ENCODE measurements around the gene RAVER1. TPM values are rescaled to one million over a fixed set of nuclear protein-coding genes. Genes with fewer than 3 reads are reported as not detected.

The RAVER1 gene
- total RNA-seq, 4 donors from 2014 or later, result 7.4 to 42.4 (median 16.4) TPM

DNA sequence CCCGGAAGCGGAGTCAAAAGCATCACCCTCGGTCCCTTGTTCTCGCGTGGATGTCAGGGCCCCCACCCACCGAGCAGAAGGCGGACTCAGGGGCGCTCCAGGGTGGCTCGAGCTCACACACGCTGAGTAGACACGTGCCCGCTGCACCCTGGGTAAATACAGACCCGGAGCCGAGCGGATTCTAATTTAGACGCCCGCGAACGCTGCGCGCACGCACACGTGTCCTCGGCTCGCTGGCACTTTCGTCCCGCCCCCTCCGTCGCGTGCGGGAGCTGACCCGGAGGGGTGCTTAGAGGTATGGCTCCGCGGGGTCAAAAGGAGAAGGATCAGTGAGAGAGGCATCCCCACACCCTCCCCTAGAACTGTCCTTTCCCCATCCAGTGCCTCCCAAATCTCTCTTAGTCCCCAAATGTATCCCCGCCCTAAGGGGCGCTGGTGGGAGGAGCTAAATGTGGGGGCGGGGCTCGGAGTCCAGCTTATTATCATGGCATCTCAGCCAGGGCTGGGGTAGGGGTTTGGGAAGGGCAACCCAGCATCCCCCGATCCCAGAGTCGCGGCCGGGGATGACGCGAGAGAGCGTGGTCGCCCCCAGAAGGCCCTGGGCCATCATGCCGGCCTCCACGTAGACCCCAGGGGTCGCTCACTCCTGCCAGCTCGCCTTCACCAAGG is 44.0 kb downstream of the RAVER1 start:
- no peaks in the 10 kb centered on the region for H3K36me3 ChIP-seq
- TF ChIP-seq, protein P1, sequence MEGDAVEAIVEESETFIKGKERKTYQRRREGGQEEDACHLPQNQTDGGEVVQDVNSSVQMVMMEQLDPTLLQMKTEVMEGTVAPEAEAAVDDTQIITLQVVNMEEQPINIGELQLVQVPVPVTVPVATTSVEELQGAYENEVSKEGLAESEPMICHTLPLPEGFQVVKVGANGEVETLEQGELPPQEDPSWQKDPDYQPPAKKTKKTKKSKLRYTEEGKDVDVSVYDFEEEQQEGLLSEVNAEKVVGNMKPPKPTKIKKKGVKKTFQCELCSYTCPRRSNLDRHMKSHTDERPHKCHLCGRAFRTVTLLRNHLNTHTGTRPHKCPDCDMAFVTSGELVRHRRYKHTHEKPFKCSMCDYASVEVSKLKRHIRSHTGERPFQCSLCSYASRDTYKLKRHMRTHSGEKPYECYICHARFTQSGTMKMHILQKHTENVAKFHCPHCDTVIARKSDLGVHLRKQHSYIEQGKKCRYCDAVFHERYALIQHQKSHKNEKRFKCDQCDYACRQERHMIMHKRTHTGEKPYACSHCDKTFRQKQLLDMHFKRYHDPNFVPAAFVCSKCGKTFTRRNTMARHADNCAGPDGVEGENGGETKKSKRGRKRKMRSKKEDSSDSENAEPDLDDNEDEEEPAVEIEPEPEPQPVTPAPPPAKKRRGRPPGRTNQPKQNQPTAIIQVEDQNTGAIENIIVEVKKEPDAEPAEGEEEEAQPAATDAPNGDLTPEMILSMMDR (IDR thresholded peaks at IDR 0.05), result no peak
- TF ChIP-seq POLR2A (IDR thresholded peaks at IDR 0.05), result no peak
- H3K4me1 ChIP-seq, result peaks cover 0 to 31% of the 10 kb centered on the region in 2 donors
- no peak for DNase-seq
- H3K27me3 ChIP-seq, result peaks cover 39 to 54% of the 10 kb centered on the region in 2 donors
- no peaks in the 10 kb centered on the region for H3K9me3 ChIP-seq
- peak overlapping the region in 1 of 2 donors; percentile 11 for H3K4me3 ChIP-seq
- no peak overlapping the region for H3K27ac ChIP-seq
- intact Hi-C loops (cut with DNase I; ENCODE audit: low total_unique reads), result no loop called here

DNA sequence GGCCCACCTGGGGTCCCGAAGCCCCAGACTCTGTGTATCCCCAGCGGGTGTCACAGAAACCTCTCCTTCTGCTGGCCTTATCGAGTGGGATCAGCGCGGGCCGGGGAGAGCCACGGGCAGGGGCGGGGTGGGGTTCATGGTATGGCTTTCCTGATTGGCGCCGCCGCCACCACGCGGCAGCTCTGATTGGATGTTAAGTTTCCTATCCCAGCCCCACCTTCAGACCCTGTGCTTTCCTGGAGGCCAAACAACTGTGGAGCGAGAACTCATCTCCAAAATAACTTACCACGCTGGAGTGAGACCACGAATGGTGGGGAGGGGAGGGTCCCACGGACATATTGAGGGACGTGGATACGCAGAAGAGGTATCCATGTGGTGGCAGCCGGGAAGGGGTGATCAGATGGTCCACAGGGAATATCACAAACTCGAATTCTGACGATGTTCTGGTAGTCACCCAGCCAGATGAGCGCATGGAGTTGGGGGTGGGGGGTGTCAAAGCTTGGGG is 44.6 kb downstream of the RAVER1 start:
- TF ChIP-seq, protein P1 (IDR thresholded peaks at IDR 0.05), result no peak
- no peak for TF ChIP-seq POLR2A (IDR thresholded peaks at IDR 0.05)
- DNase-seq, result no peak
- Histone ChIP-seq H3K36me3 (no peaks in the 10 kb centered on the region), H3K9me3 (no peaks in the 10 kb centered on the region), H3K4me3 (no peak overlapping the region), H3K27me3 (peaks cover 36 to 48% of the 10 kb centered on the region in 2 donors), H3K4me1 (peaks cover 0 to 31% of the 10 kb centered on the region in 2 donors), H3K27ac (no peak overlapping the region)
- intact Hi-C loops (cut with DNase I; ENCODE audit: low total_unique reads), result no loop called here

DNA sequence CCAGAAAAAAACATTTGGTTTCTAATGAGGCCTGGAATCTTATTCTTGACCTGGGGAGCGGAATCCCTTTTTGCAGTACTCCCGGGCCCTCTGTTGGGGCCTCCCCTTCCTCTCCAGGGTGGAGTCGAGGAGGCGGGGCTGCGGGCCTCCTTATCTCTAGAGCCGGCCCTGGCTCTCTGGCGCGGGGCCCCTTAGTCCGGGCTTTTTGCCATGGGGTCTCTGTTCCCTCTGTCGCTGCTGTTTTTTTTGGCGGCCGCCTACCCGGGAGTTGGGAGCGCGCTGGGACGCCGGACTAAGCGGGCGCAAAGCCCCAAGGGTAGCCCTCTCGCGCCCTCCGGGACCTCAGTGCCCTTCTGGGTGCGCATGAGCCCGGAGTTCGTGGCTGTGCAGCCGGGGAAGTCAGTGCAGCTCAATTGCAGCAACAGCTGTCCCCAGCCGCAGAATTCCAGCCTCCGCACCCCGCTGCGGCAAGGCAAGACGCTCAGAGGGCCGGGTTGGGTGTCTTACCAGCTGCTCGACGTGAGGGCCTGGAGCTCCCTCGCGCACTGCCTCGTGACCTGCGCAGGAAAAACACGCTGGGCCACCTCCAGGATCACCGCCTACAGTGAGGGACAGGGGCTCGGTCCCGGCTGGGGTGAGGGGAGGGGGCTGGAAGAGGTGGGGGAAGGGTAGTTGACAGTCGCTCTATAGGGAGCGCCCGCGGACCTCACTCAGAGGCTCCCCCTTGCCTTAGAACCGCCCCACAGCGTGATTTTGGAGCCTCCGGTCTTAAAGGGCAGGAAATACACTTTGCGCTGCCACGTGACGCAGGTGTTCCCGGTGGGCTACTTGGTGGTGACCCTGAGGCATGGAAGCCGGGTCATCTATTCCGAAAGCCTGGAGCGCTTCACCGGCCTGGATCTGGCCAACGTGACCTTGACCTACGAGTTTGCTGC is 46.3 kb downstream of the RAVER1 start, which contains the start of gene ICAM4:
ICAM4 (plus strand) TSS at position 153 of the 935 bp plus-strand sequence; CDS start at position 211, 58 bp downstream.
- no peaks in the 10 kb centered on the region for H3K9me3 ChIP-seq
- no peak within 1 kb of the TSS for H3K27ac ChIP-seq
- peaks cover 0 to 26% of the 10 kb centered on the region in 2 donors for H3K4me1 ChIP-seq
- intact Hi-C loops (cut with DNase I; ENCODE audit: low total_unique reads), result no loop called here
- H3K36me3 ChIP-seq, result no peaks in the 10 kb centered on the region
- TF ChIP-seq, protein P1 (IDR thresholded peaks at IDR 0.05), result no peak
- TF ChIP-seq POLR2A (IDR thresholded peaks at IDR 0.05), result no peak
- H3K4me3 ChIP-seq, result no peak within 1 kb of the TSS
- peak; percentile 45 to 48 for DNase-seq
- peaks cover 31 to 32% of the 10 kb centered on the region in 2 donors for H3K27me3 ChIP-seq

DNA sequence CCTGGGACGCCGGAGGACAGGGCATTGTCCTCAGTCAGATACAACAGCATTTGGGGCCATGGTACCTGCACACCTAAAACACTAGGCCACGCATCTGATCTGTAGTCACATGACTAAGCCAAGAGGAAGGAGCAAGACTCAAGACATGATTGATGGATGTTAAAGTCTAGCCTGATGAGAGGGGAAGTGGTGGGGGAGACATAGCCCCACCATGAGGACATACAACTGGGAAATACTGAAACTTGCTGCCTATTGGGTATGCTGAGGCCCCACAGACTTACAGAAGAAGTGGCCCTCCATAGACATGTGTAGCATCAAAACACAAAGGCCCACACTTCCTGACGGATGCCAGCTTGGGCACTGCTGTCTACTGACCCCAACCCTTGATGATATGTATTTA is 47.9 kb downstream of the RAVER1 start:
- no peak for DNase-seq
- Histone ChIP-seq H3K9me3 (no peaks in the 10 kb centered on the region), H3K27ac (no peak overlapping the region), H3K4me1 (peaks cover 0 to 12% of the 10 kb centered on the region in 2 donors), H3K27me3 (peaks cover 22 to 24% of the 10 kb centered on the region in 2 donors), H3K36me3 (no peaks in the 10 kb centered on the region), H3K4me3 (no peak overlapping the region)
- TF ChIP-seq, protein P1 (IDR thresholded peaks at IDR 0.05), result no peak
- no peak for TF ChIP-seq POLR2A (IDR thresholded peaks at IDR 0.05)
- intact Hi-C loops (cut with DNase I; ENCODE audit: low total_unique reads), result no loop called here

Data from uterus (tissue), 4 donors.